Measurements from ENCODE around the gene UBA52.

Gene UBA52

GRCh38 chr19:18603255-18603957, 31.7 kb downstream of the UBA52 start:
- no peak for TF ChIP-seq CTCF (IDR thresholded peaks at IDR 0.05; ENCODE audit: extremely low read depth, missing control alignments)
- peak; percentile 57 for DNase-seq (ENCODE audit: low spot score)

DNA sequence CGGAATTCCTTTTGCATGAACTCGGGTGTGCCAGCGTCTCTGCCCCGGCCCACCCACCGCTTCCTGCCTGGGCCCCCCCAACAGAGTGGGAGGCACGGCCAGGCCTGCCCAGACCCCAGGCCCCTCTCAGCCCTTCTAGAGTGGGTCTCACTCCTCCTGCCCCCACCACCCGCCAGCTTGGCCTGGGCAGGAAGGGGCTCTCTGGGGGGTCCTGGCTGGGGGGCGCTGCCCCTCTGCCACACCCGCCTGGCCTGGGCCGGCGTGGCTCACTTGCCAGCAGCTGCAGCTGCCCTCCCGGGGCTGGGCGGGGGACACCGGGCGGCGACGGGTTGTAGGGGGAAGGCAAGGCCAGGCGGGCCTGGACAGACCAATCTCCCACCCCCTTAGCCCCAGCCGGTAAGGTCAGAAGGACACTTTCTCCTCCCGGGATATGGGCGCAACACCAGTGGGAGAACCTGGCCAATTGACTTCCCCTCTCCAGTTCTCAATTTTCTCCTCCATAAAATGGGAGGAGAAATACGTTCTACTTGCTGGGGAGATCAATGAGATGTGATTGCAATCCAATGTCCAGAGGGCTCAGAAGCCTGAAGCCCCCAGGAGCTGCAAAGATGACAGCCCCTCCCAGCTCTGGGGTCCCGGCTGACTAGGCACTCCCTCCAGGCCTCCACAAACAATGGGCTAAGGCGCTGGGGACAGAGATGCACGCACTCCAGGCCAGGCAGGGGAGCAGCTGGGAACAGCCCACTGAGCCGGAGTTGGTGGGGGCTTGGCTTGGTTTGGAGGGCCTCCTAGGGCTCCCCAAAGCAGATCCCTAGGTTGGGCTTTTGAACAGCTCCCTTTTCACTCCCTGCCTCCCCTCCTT, 32.5 kb downstream of the UBA52 start:
- peak; percentile 45 for DNase-seq (ENCODE audit: low spot score)
- no peak for TF ChIP-seq CTCF (IDR thresholded peaks at IDR 0.05; ENCODE audit: extremely low read depth, missing control alignments)

- DNase-seq (ENCODE audit: low spot score) = peak; percentile 42
- TF ChIP-seq CTCF (IDR thresholded peaks at IDR 0.05; ENCODE audit: extremely low read depth, missing control alignments) = no peak
Measured at GRCh38 chr19:18604820-18605159, 33.1 kb downstream of the UBA52 start.

- TF ChIP-seq CTCF (IDR thresholded peaks at IDR 0.05; ENCODE audit: extremely low read depth, missing control alignments) = no peak
- peak; percentile 37 for DNase-seq (ENCODE audit: low spot score)
Measured at GRCh38 chr19:18605196-18605545, 33.5 kb downstream of the UBA52 start.

GRCh38 chr19:18605546-18606280, 34.1 kb downstream of the UBA52 start:
- peak; percentile 49 for DNase-seq (ENCODE audit: low spot score)
- TF ChIP-seq CTCF (IDR thresholded peaks at IDR 0.05; ENCODE audit: extremely low read depth, missing control alignments) = no peak

DNA sequence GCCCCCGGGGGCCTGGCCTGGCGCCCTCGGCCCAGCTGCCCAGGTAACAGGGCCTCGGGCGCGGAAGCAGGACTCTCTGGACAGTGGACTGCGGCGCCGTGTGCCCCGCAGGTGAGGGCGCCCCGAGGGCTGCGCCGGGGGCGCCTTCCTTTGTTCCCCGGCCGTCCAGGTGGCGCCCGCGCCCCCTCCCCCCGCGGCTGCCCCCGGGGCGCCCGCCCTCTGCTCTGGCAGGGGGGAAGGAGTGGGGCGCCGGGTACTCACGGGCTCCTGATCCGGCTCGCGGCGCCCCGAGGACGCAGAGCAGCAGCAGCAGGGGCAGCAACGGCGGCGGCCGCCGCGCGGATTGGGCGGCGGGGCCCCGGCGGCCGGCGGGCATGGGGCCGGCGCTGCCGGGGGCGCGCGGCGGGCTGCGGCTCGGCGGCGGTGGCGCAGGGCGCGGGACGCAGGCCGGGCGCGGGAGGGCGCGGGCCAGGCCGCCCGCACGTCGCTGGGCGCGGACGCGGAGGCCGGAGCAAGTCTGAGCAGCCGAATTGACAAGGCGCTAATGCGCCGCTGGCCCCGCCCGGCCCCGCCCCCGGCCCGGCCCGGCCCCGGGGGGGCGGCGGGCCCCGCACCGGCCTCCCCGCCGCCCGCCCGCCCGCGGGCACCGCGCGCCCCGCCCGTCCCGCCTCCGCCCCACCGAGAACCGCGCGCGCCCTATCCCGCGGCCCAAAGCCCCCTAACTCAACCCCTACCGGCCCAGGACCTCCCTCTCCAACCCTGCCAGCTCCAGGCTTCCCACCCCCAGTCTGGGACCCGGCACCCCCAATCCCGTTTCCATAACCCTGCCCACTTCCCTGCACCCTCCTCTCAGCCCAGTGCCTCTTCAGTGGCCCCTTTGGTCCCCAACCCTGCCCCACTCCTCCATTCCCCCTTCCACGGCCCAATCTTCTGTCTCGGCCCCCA, 34.9 kb downstream of the UBA52 start, which contains the start of gene CRLF1:
TSS of gene CRLF1 (minus strand) at position 519 of the 945 bp plus-strand sequence. CDS start at position 376, 143 bp downstream.
- TF ChIP-seq CTCF (IDR thresholded peaks at IDR 0.05; ENCODE audit: extremely low read depth, missing control alignments) = no peak
- no peak for DNase-seq (ENCODE audit: low spot score)

Measured in GM20000 (cell line).